SK-N-SH (cell line): ENCODE measurements around the gene RLN2. TPM values are rescaled to one million over a fixed set of nuclear protein-coding genes. Genes with fewer than 3 reads are reported as not detected.

ENCODE experiments used
- CTCF ChIA-PET: fragments of 300-600, 350-600 bp; formaldehyde crosslinking; extraction: SDS; loops from one replicate; lab custom pipeline; 2021; lab: Yijun Ruan, JAX
- POLR2A ChIA-PET: fragments of 350-600 bp; sonication (Branson Sonifier 250); formaldehyde crosslinking; extraction: SDS; loops from one replicate; lab custom pipeline; 2020; ENCODE audit warnings: antibody characterized with exemption, inconsistent platforms; lab: Yijun Ruan, JAX
- DNase-seq: peaks from one replicate; pipeline ENCODE4 v3.0.0; 2012
- H2AFZ ChIP-seq: fragments of 200-600 bp; sonication (generic); 2 replicates; pipeline ENCODE4 v1.8.1; 2016; ENCODE audit warnings: antibody characterized with exemption, mild to moderate bottlenecking, low read depth
- H3F3A ChIP-seq: fragments of 200-600 bp; sonication (generic); replicated peaks from 2 replicates; pipeline ENCODE3; 2016; ENCODE audit warnings: antibody characterized with exemption, mild to moderate bottlenecking; ENCODE audit not compliant: insufficient read depth
- H3K27ac ChIP-seq, 2 experiments: fragments of 200-500 bp in 1 of 2; fragments of 200-600 bp in 1 of 2; sonication (Bioruptor generic) in 1 of 2; sonication (generic), shearing (Covaris generic) in 1 of 2; 2 replicates each; pipeline versions ENCODE4 v1.5.1 to v1.6.1; 2014 to 2016; ENCODE audit warnings: low read depth in 2 of 2, inconsistent platforms in 1 of 2, low read length in 1 of 2, mild to moderate bottlenecking in 1 of 2, mixed read lengths in 1 of 2
- H3K27me3 ChIP-seq: fragments of 200-600 bp; sonication (generic), shearing (Covaris generic); 2 replicates; pipeline ENCODE4 v1.6.1; 2016; ENCODE audit warnings: mixed run types; ENCODE audit not compliant: insufficient read depth
- H3K36me3 ChIP-seq, 2 experiments: fragments of 200-500 bp in 1 of 2; fragments of 200-600 bp in 1 of 2; sonication (Bioruptor generic) in 1 of 2; sonication (generic) in 1 of 2; replicated peaks in 1 of 2; 2 replicates each; pipeline versions ENCODE3 to v1.5.1; 2014 to 2016; ENCODE audit warnings: low read length in 1 of 2, mild to moderate bottlenecking in 1 of 2; ENCODE audit not compliant: insufficient read depth in 2 of 2, control insufficient read depth in 1 of 2
- H3K4me1 ChIP-seq, 2 experiments: fragments of 200-500 bp in 1 of 2; fragments of 200-600 bp in 1 of 2; sonication (Bioruptor generic) in 1 of 2; sonication (generic), shearing (Covaris generic) in 1 of 2; 2 replicates each; pipeline versions ENCODE4 v1.5.1 to v1.6.1; 2014 to 2016; ENCODE audit warnings: low read depth in 1 of 2, low read length in 1 of 2, mixed run types in 1 of 2; ENCODE audit not compliant: insufficient read depth in 2 of 2, control insufficient read depth in 1 of 2
- H3K4me2 ChIP-seq: fragments of 200-600 bp; sonication (generic), shearing (Covaris generic); 2 replicates; pipeline ENCODE4 v1.6.1; 2017; ENCODE audit warnings: mixed run types
- H3K4me3 ChIP-seq, 2 experiments: fragments of 200-500 bp in 1 of 2; fragments of 200-600 bp in 1 of 2; sonication (Bioruptor generic) in 1 of 2; sonication (generic), shearing (Covaris generic) in 1 of 2; 2 replicates each; pipeline versions ENCODE4 v1.5.1 to v1.8.1; 2014 to 2016; ENCODE audit warnings: low read depth in 2 of 2, inconsistent platforms in 1 of 2, low read length in 1 of 2, mild to moderate bottlenecking in 1 of 2, mixed read lengths in 1 of 2, moderate library complexity in 1 of 2
- H3K79me2 ChIP-seq: fragments of 200-600 bp; sonication (generic); 2 replicates; pipeline ENCODE4 v1.8.1; 2017; ENCODE audit warnings: mild to moderate bottlenecking; ENCODE audit not compliant: insufficient read depth
- H3K9ac ChIP-seq: fragments of 200-600 bp; sonication (generic); 2 replicates; pipeline ENCODE4 v1.6.1; 2017; ENCODE audit warnings: mixed run types
- H3K9me2 ChIP-seq: fragments of 200-600 bp; sonication (generic); 2 replicates; pipeline ENCODE4 v1.6.1; 2017; ENCODE audit warnings: mixed run types
- H3K9me3 ChIP-seq: fragments of 200-600 bp; sonication (generic); 2 replicates; pipeline ENCODE4 v1.6.1; 2017; ENCODE audit warnings: mixed run types, mild to moderate bottlenecking, moderate library complexity
- H4K20me1 ChIP-seq: fragments of 200-600 bp; sonication (generic); 2 replicates; pipeline ENCODE4 v1.6.1; 2017; ENCODE audit warnings: mild to moderate bottlenecking, mixed run types; ENCODE audit not compliant: insufficient read depth
- CHD2 ChIP-seq: fragments of 150-350 bp; IDR thresholded peaks from 2 replicates; pipeline ENCODE4 v1.6.1; 2018; ENCODE audit warnings: low read length; ENCODE audit not compliant: partially characterized antibody
- ELF1 ChIP-seq: IDR thresholded peaks from 2 replicates; pipeline ENCODE4 v1.4.0; 2012
- FOSL2 ChIP-seq: IDR thresholded peaks from 2 replicates; pipeline ENCODE4 v1.4.0; 2012; ENCODE audit warnings: low read depth, mild to moderate bottlenecking, moderate library complexity, borderline replicate concordance
- FOXJ3 ChIP-seq: sonication (generic); formaldehyde crosslinking; IDR thresholded peaks from 2 replicates; pipeline ENCODE4 v1.5.1; 2020; ENCODE audit warnings: mild to moderate bottlenecking, missing genetic modification reagents
- FOXM1 ChIP-seq: IDR thresholded peaks from 2 replicates; pipeline ENCODE4 v1.4.0; 2012; ENCODE audit warnings: low read depth, mild to moderate bottlenecking
- JUND ChIP-seq: IDR thresholded peaks from 2 replicates; pipeline ENCODE4 v1.4.0; 2012
- MAX ChIP-seq: IDR thresholded peaks from 2 replicates; pipeline ENCODE4 v1.4.0; 2012; ENCODE audit warnings: low read depth
- MEF2A ChIP-seq: IDR thresholded peaks from 2 replicates; pipeline ENCODE4 v1.4.0; 2012; ENCODE audit warnings: low read depth, borderline replicate concordance
- MXI1 ChIP-seq: IDR thresholded peaks from 2 replicates; pipeline ENCODE4 v1.6.1; 2012; ENCODE audit warnings: mild to moderate bottlenecking, low read depth, low read length, improper control_type of control experiment
- NRF1 ChIP-seq: IDR thresholded peaks from 2 replicates; pipeline ENCODE4 v1.6.1; 2012; ENCODE audit warnings: low read depth, mild to moderate bottlenecking, low read length
- PBX3 ChIP-seq: IDR thresholded peaks from 2 replicates; pipeline ENCODE4; 2012
- RCOR1 ChIP-seq: fragments of 150-350 bp; IDR thresholded peaks from 2 replicates; pipeline ENCODE4 v1.6.1; 2017; ENCODE audit warnings: antibody characterized with exemption, low read length
- REST ChIP-seq: IDR thresholded peaks from 2 replicates; pipeline ENCODE4 v1.6.1; 2012; ENCODE audit warnings: mild to moderate bottlenecking, low read depth, low read length, moderate library complexity
- RFX5 ChIP-seq: IDR thresholded peaks from 2 replicates; pipeline ENCODE4 v1.6.1; 2012; ENCODE audit warnings: mild to moderate bottlenecking, improper control_type of control experiment, low read length
- SMC3 ChIP-seq: IDR thresholded peaks from 2 replicates; pipeline ENCODE4 v1.6.1; 2012; ENCODE audit warnings: low read depth, low read length, improper control_type of control experiment
- TAF1 ChIP-seq: IDR thresholded peaks from 2 replicates; pipeline ENCODE4 v1.6.1; 2012; ENCODE audit warnings: low read depth, mild to moderate bottlenecking, low read length, moderate library complexity, borderline replicate concordance
- TCF12 ChIP-seq: IDR thresholded peaks from 2 replicates; pipeline ENCODE4 v1.4.0; 2012
- USF1 ChIP-seq: IDR thresholded peaks from 2 replicates; pipeline ENCODE4 v1.4.0; 2012; ENCODE audit warnings: low read depth, borderline replicate concordance
- USF2 ChIP-seq: fragments of 150-350 bp; IDR thresholded peaks from 2 replicates; pipeline ENCODE4 v1.6.1; 2017; ENCODE audit warnings: antibody characterized with exemption, low read length, low read depth, borderline replicate concordance
- ZBTB33 ChIP-seq: IDR thresholded peaks from 2 replicates; pipeline ENCODE4 v1.4.0; 2012; ENCODE audit warnings: low read depth, borderline replicate concordance
- WGBS: methylation state at CpG from one replicate; pipeline ENCODE4 v1.1.6; 2017; ENCODE audit warnings: low lambda C conversion rate; 5-methylcytosine and 5-hydroxymethylcytosine counted together
- polyA plus RNA-seq, 3 experiments: library from polyadenylated mRNA; depleted of rRNA; stranded (reverse); fragments of >200 nt; gene quantifications; 2 replicates each; pipeline ENCODE4 v1.2.3, GENCODE V29; 2012

RLN2 gene
- polyA plus RNA-seq, 1 of the 3 experiments (the other 2 are of a cell fraction) = 0.51 TPM

GRCh38 chr9:5315187-5315923 is 10.8 kb upstream of the RLN2 start:
- Histone ChIP-seq H3K9ac (no peak overlapping the region), H3K4me3 (no peak overlapping the region), H3K4me2 (no peak overlapping the region), H2AFZ (no peak overlapping the region), H3K9me3 (no peaks in the 10 kb centered on the region), H3K27me3 (no peaks in the 10 kb centered on the region), H3K4me1 (no peaks in the 10 kb centered on the region), H3K27ac (no peak overlapping the region), H4K20me1 (no peaks in the 10 kb centered on the region), H3K79me2 (no peaks in the 10 kb centered on the region), H3F3A (no peaks in the 10 kb centered on the region), H3K36me3 (no peaks in the 10 kb centered on the region), H3K9me2 (no peaks in the 10 kb centered on the region)
- TF ChIP-seq RFX5 = no peak
- no peak for TF ChIP-seq REST
- TF ChIP-seq RCOR1 = no peak
- TF ChIP-seq CHD2 = no peak
- TF ChIP-seq FOSL2 = no peak
- TF ChIP-seq ZBTB33 = no peak
- TF ChIP-seq SMC3 = no peak
- no peak for TF ChIP-seq NRF1
- TF ChIP-seq FOXJ3 (CRISPR knock-in tag) = no peak
- TF ChIP-seq PBX3 = no peak
- no peak for TF ChIP-seq JUND
- no peak for TF ChIP-seq FOXM1
- TF ChIP-seq MEF2A = no peak
- no peak for TF ChIP-seq TAF1
- no peak for TF ChIP-seq MXI1
- no peak for TF ChIP-seq MAX
- TF ChIP-seq ELF1 = no peak
- TF ChIP-seq USF1 = no peak
- no peak for TF ChIP-seq TCF12
- no peak for TF ChIP-seq USF2
- WGBS = 6% methylated on average over 4 of the region's 4 CpGs
- POLR2A ChIA-PET = no interaction called here
- no peak for DNase-seq
- CTCF ChIA-PET = no interaction called here
